Measurements from ENCODE around the gene CDA. TPM values are rescaled to one million over a fixed set of nuclear protein-coding genes. Genes with fewer than 3 reads are reported as not detected.
A peak's percentile ranks its signal among the peaks of the same experiment; 100 is the strongest.

CDA gene
- total RNA-seq, 5 donors from 2014 or later (not counting 1 experiment from before 2014, with no cell fraction given) = 0.35 TPM; not detected in 4

GRCh38 chr1:20665726-20666125, 76.8 kb downstream of the CDA start:
- H3K27ac Mint-ChIP-seq = no peak overlapping the region
- POLR2A ChIA-PET = no interaction called here
- no peaks in the 10 kb centered on the region for H3K9me3 ChIP-seq
- no peaks in the 10 kb centered on the region for H3K27me3 Mint-ChIP-seq
- ATAC-seq (replicated peaks in 1 of 4) (no peak), DNase-seq (no peak)
- no peaks in the 10 kb centered on the region for H3K36me3 ChIP-seq (ENCODE audit: control insufficient read depth in 2 of 2, extremely low read depth in 1 of 2, insufficient read depth in 1 of 2, low read length in 1 of 2)
- no peak overlapping the region for H3K4me3 ChIP-seq (ENCODE audit: control insufficient read depth in 1 of 2, extremely low read depth in 1 of 2, low read length in 1 of 2)
- H3K27me3 ChIP-seq (replicated peaks in 1 of 2; ENCODE audit: control insufficient read depth in 2 of 2, extremely low read depth in 1 of 2, insufficient read depth in 2 of 2, low read length in 1 of 2) = peaks cover 0 to 4% of the 10 kb centered on the region in 2 experiments
- no peaks in the 10 kb centered on the region for H3K9me3 Mint-ChIP-seq
- no peak overlapping the region for H3K27ac ChIP-seq (ENCODE audit: low read length)
- peaks cover 2% of the 10 kb centered on the region for H3K36me3 Mint-ChIP-seq
- no peak overlapping the region for H3K4me3 Mint-ChIP-seq
- H3K4me1 Mint-ChIP-seq = peaks cover 15 to 29% (median 22%) of the 10 kb centered on the region in 3 donors
- CTCF ChIA-PET = no interaction called here
- 75% methylated on average over 7 of the region's 12 CpGs for WGBS (ENCODE audit: insufficient coverage)
- peaks cover under 1 to 15% of the 10 kb centered on the region in 2 experiments for H3K4me1 ChIP-seq (ENCODE audit: control insufficient read depth in 1 of 2, extremely low read depth in 1 of 2, insufficient read depth in 2 of 2, low read length in 2 of 2)

DNA sequence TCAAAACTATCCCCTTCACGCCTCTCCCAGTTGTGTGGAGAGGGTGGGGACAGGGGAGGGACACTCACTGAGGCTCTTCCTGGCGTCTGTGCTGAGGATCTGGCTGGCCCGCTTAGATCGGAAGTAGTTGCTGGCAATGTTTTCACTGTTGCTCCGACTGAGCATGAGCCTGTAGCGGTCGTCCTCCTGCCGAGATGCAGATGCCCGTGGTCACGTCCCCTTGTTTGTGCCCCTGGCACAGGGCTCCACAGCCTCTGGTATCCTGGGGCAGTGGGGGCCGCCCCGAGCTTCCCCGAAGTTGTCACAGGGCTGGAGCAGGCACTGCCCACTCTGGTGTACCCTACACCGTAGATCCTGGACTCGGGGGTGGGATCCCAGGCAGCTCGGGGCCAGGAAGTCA, 77.2 kb downstream of the CDA start:
- Histone ChIP-seq H3K27me3 (replicated peaks in 1 of 2; ENCODE audit: control insufficient read depth in 2 of 2, extremely low read depth in 1 of 2, insufficient read depth in 2 of 2, low read length in 1 of 2) (peaks cover 0 to 4% of the 10 kb centered on the region in 2 experiments), H3K4me1 (ENCODE audit: control insufficient read depth in 1 of 2, extremely low read depth in 1 of 2, insufficient read depth in 2 of 2, low read length in 2 of 2) (peaks cover 0 to 12% of the 10 kb centered on the region in 2 experiments), H3K36me3 (ENCODE audit: control insufficient read depth in 2 of 2, extremely low read depth in 1 of 2, insufficient read depth in 1 of 2, low read length in 1 of 2) (no peaks in the 10 kb centered on the region), H3K27ac (ENCODE audit: low read length) (no peak overlapping the region), H3K9me3 (no peaks in the 10 kb centered on the region), H3K4me3 (ENCODE audit: control insufficient read depth in 1 of 2, extremely low read depth in 1 of 2, low read length in 1 of 2) (no peak overlapping the region)
- ATAC-seq (replicated peaks in 1 of 4) (no peak), DNase-seq (no peak)
- Mint-ChIP-seq H3K4me1 (peaks cover 13 to 26% (median 20%) of the 10 kb centered on the region in 3 donors), H3K9me3 (no peaks in the 10 kb centered on the region), H3K36me3 (peaks cover under 1% of the 10 kb centered on the region), H3K4me3 (no peak overlapping the region), H3K27ac (no peak overlapping the region), H3K27me3 (no peaks in the 10 kb centered on the region)
- 82% methylated on average over 16 of the region's 16 CpGs for WGBS (ENCODE audit: insufficient coverage)
- ChIA-PET POLR2A (no interaction called here), CTCF (interaction anchor here in 1 of 2 donors (0.7 kb wide), 1 partner anchor 32 kb away, joined by 3 read pairs; no protein-coding TSS in a partner anchor)

DNA sequence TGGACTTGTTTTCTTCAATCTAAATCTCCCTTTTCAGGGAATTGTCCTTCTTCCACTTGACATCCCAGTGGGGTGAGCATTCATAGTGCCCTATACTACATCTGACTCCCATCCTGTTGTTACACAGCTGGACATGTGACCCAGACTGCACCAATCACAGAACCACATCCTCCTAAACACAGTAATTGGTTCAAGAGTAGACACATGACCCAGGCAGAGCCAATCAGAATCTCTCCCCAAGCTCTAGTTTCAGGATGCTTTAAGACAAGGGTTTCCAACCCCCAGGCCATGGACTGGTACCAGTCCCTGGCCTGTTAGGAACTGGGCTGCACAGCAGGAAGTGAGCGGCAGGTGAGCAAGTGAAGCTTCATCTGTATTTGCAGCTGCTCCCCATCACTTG, 77.9 kb downstream of the CDA start:
- H3K27me3 ChIP-seq (replicated peaks in 1 of 2; ENCODE audit: control insufficient read depth in 2 of 2, extremely low read depth in 1 of 2, insufficient read depth in 2 of 2, low read length in 1 of 2) = peaks cover 0 to 7% of the 10 kb centered on the region in 2 experiments
- no peak overlapping the region for H3K27ac Mint-ChIP-seq
- no peaks in the 10 kb centered on the region for H3K36me3 ChIP-seq (ENCODE audit: control insufficient read depth in 2 of 2, extremely low read depth in 1 of 2, insufficient read depth in 1 of 2, low read length in 1 of 2)
- H3K9me3 ChIP-seq = no peaks in the 10 kb centered on the region
- no peak overlapping the region for H3K4me3 ChIP-seq (ENCODE audit: control insufficient read depth in 1 of 2, extremely low read depth in 1 of 2, low read length in 1 of 2)
- H3K27ac ChIP-seq (ENCODE audit: low read length) = no peak overlapping the region
- no peaks in the 10 kb centered on the region for H3K27me3 Mint-ChIP-seq
- ChIA-PET CTCF (interaction anchor here in 1 of 2 donors (0.7 kb wide), 1 partner anchor 33 kb away, joined by 3 read pairs; no protein-coding TSS in a partner anchor), POLR2A (no interaction called here)
- H3K36me3 Mint-ChIP-seq = no peaks in the 10 kb centered on the region
- peaks cover 11 to 22% (median 15%) of the 10 kb centered on the region in 3 donors for H3K4me1 Mint-ChIP-seq
- ATAC-seq (replicated peaks in 1 of 4) (peak in 2 of 4 experiments; percentile 52 to 65), DNase-seq (peak in 2 of 35 experiments; percentile 17 to 31)
- WGBS (ENCODE audit: insufficient coverage) = 100% methylated on average over 1 of the region's 1 CpG
- H3K4me3 Mint-ChIP-seq = no peak overlapping the region
- H3K9me3 Mint-ChIP-seq = no peaks in the 10 kb centered on the region
- H3K4me1 ChIP-seq (ENCODE audit: control insufficient read depth in 1 of 2, extremely low read depth in 1 of 2, insufficient read depth in 2 of 2, low read length in 2 of 2) = peaks cover 0 to 9% of the 10 kb centered on the region in 2 experiments

Other genes starting within 250 kb of the CDA start
- gene CAMK2N1, start 102.9 kb upstream of the CDA start, total RNA-seq = 1 to 10 TPM; 2.5 to 7.9 (median 7.1) TPM
- 10 to 100 TPM; 18.0 to 21.4 (median 20.8) TPM for gene MUL1, start 80.9 kb upstream of the CDA start, total RNA-seq
- not detected for gene FAM43B, start 36.5 kb upstream of the CDA start, total RNA-seq
- gene PINK1, start 44.4 kb downstream of the CDA start, total RNA-seq = 10 to 100 TPM; 11.8 to 30.1 (median 26.8) TPM
- 100 to 1,000 TPM; 106 to 145 (median 124) TPM for gene DDOST, start 72.3 kb downstream of the CDA start, total RNA-seq
- gene KIF17, start 128.9 kb downstream of the CDA start, total RNA-seq = not detected
- under 1 TPM; 0.07 to 0.58 (median 0.33) TPM for gene SH2D5, start 143.6 kb downstream of the CDA start, total RNA-seq
- 100 to 1,000 TPM; 248 to 279 (median 270) TPM for gene HP1BP3, start 198.2 kb downstream of the CDA start, total RNA-seq

Measured in T-cell (primary cell).